Colonic mucosa (tissue), 4 donors: ENCODE data around the gene ZSWIM6. TPM values are rescaled to one million over a fixed set of nuclear protein-coding genes. Genes with fewer than 3 reads are reported as not detected.

Source experiments
- DNase-seq: peaks from one replicate; pipeline ENCODE4 v3.0.0-alpha.2; 2020
- H3K27ac ChIP-seq: fragments of 200-600 bp; one replicate; pipeline ENCODE4 v1.8.0; 2021
- H3K27me3 ChIP-seq: fragments of 200-600 bp; one replicate; pipeline ENCODE4 v1.8.0; 2021
- H3K36me3 ChIP-seq: fragments of 200-600 bp; one replicate; pipeline ENCODE4 v1.8.0; 2021
- H3K4me1 ChIP-seq: fragments of 200-600 bp; one replicate; pipeline ENCODE4 v1.8.0; 2021; ENCODE audit warnings: mild to moderate bottlenecking
- H3K4me3 ChIP-seq: fragments of 200-600 bp; one replicate; pipeline ENCODE4 v1.8.0; 2021
- H3K9ac ChIP-seq, 2 donors: one replicate each; pipeline ENCODE4 v1.7.0; 2013; ENCODE audit warnings: control low read depth in 2 of 2, low read depth in 2 of 2, low read length in 2 of 2
- H3K9me3 ChIP-seq: fragments of 200-600 bp; one replicate; pipeline ENCODE4 v1.8.0; 2021
- CTCF ChIP-seq: fragments of 200-600 bp; IDR thresholded peaks from one replicate; pipeline ENCODE4 v1.8.0; 2022; ENCODE audit warnings: antibody characterized with exemption, mild to moderate bottlenecking
- intact Hi-C: fragments of 100-400 bp; cut with DNase I; formaldehyde crosslinking; loops from one replicate; pipeline ENCODE4 v1.14.1; 2022
- total RNA-seq, 2 donors: library from RNA; stranded (reverse); fragmentation: NEBNext Ultra II Directional in 1 of 2; extraction: Animal tissue kit (Norgen Biotek cat#: 25700) in 1 of 2; gene quantifications; one replicate each; pipeline ENCODE4 v1.2.1, GENCODE V29; 2021
- donor health status: healthy.
- donor health status: DM: no; HTN: no; CAD: no.
- donor health status: DM: no; HTN: no; CAD: no.

The ZSWIM6 gene
- total RNA-seq, 2 donors from 2014 or later, result 16.4 to 24.5 TPM

GRCh38 chr5:61477788-61478187 is 145.7 kb downstream of the ZSWIM6 start:
- no peaks in the 10 kb centered on the region for H3K27me3 ChIP-seq
- H3K27ac ChIP-seq, result no peak overlapping the region
- intact Hi-C loops, result no loop called here
- H3K4me1 ChIP-seq, result no peaks in the 10 kb centered on the region
- H3K36me3 ChIP-seq, result no peaks in the 10 kb centered on the region
- H3K9me3 ChIP-seq, result no peaks in the 10 kb centered on the region
- no peak overlapping the region for H3K4me3 ChIP-seq
- no peak for TF ChIP-seq CTCF
- DNase-seq, result no peak
- no peak overlapping the region for H3K9ac ChIP-seq

- Histone ChIP-seq H3K4me1 (no peaks in the 10 kb centered on the region), H3K27ac (no peak overlapping the region), H3K4me3 (no peak overlapping the region), H3K36me3 (no peaks in the 10 kb centered on the region), H3K27me3 (no peaks in the 10 kb centered on the region), H3K9ac (no peak overlapping the region), H3K9me3 (no peaks in the 10 kb centered on the region)
- intact Hi-C loops, result no loop called here
- no peak for TF ChIP-seq CTCF
- no peak for DNase-seq
These were observed 148.0 kb downstream of the ZSWIM6 start for GRCh38 chr5:61479850-61480614.

- DNase-seq, result no peak
- intact Hi-C loops, result no loop called here
- no peak overlapping the region for H3K4me3 ChIP-seq
- no peak overlapping the region for H3K27ac ChIP-seq
- no peak for TF ChIP-seq CTCF
- no peaks in the 10 kb centered on the region for H3K36me3 ChIP-seq
- H3K9ac ChIP-seq, result no peak overlapping the region
- H3K9me3 ChIP-seq, result no peaks in the 10 kb centered on the region
- H3K4me1 ChIP-seq, result no peaks in the 10 kb centered on the region
- H3K27me3 ChIP-seq, result no peaks in the 10 kb centered on the region
These were observed 150.9 kb downstream of the ZSWIM6 start for GRCh38 chr5:61482980-61483379.

GRCh38 chr5:61486476-61486875 is 154.4 kb downstream of the ZSWIM6 start:
- H3K27me3 ChIP-seq, result no peaks in the 10 kb centered on the region
- no peak for TF ChIP-seq CTCF
- H3K4me3 ChIP-seq, result no peak overlapping the region
- H3K4me1 ChIP-seq, result no peaks in the 10 kb centered on the region
- intact Hi-C loops, result no loop called here
- no peaks in the 10 kb centered on the region for H3K36me3 ChIP-seq
- no peak for DNase-seq
- no peak overlapping the region for H3K9ac ChIP-seq
- H3K27ac ChIP-seq, result no peak overlapping the region
- no peaks in the 10 kb centered on the region for H3K9me3 ChIP-seq

GRCh38 chr5:61489574-61489973 is 157.5 kb downstream of the ZSWIM6 start:
- TF ChIP-seq CTCF, result no peak

More at GRCh38 chr5:61489574-61489973, 157.5 kb downstream of the ZSWIM6 start:
- no peak overlapping the region for H3K27ac ChIP-seq
- no peaks in the 10 kb centered on the region for H3K4me1 ChIP-seq
- intact Hi-C loops, result no loop called here
- no peak overlapping the region for H3K4me3 ChIP-seq
- no peaks in the 10 kb centered on the region for H3K36me3 ChIP-seq
- no peaks in the 10 kb centered on the region for H3K27me3 ChIP-seq
- no peak overlapping the region for H3K9ac ChIP-seq
- no peak for DNase-seq
- H3K9me3 ChIP-seq, result no peaks in the 10 kb centered on the region
